Stimulated activated CD4-positive, alpha-beta T cell treated with anti-CD3 and anti-CD28 coated beads, Interleukin-12 subunit alpha, Interleukin-12 subunit beta, amount 100 ng/mL, for 24 hours (primary cell): Measurements from ENCODE around the gene DHRS13.

Source experiments
- DNase-seq, 2 experiments: peaks; one replicate each; pipeline ENCODE4 v3.0.0-alpha.2; 2020; ENCODE audit warnings: low read depth in 2 of 2

Gene DHRS13

GRCh38 chr17:28858801-28859355 is 44.0 kb downstream of the DHRS13 start:
- no peak for DNase-seq

GRCh38 chr17:28857905-28858800 is 44.7 kb downstream of the DHRS13 start:
- no peak for DNase-seq

GRCh38 chr17:28856028-28856574 is 46.8 kb downstream of the DHRS13 start:
- DNase-seq, result no peak

- DNase-seq, result no peak
These were observed 47.6 kb downstream of the DHRS13 start for GRCh38 chr17:28855336-28855679.

- peak; percentile 67 to 83 for DNase-seq
These were observed 48.2 kb downstream of the DHRS13 start, which contains the start of gene ERAL1 for GRCh38 chr17:28854457-28855335. Gene ERAL1 (plus strand): TSS chr17:28855016. CDS start chr17:28855035, 19 bp downstream.

- no peak for DNase-seq
These were observed 49.6 kb downstream of the DHRS13 start for GRCh38 chr17:28853295-28853694.

GRCh38 chr17:28849281-28849680 is 53.6 kb downstream of the DHRS13 start:
- DNase-seq, result no peak

- peak in 1 of 2 experiments; percentile 59 for DNase-seq
These were observed 54.2 kb downstream of the DHRS13 start for GRCh38 chr17:28848667-28849066.
